H9 (cell line): ENCODE results near the gene PUM2. TPM values are rescaled to one million over a fixed set of nuclear protein-coding genes. Genes with fewer than 3 reads are reported as not detected.
A peak's percentile ranks its signal among the peaks of the same experiment; 100 is the strongest.

Experiments used
- DNase-seq: peaks from one replicate; pipeline ENCODE4 v3.0.0-alpha.2; 2017
- H2AFZ ChIP-seq: one replicate; pipeline ENCODE4 v1.6.1; 2013; ENCODE audit warnings: mild to moderate bottlenecking, low read length, control low read depth, moderate library complexity
- H2AK5ac ChIP-seq: 2 replicates; pipeline ENCODE4 v1.6.1; 2013; ENCODE audit warnings: low read length, control low read depth, mixed read lengths; ENCODE audit not compliant: insufficient read length
- H2BK120ac ChIP-seq: one replicate; pipeline ENCODE4 v1.6.1; 2013; ENCODE audit warnings: low read depth, mild to moderate bottlenecking, low read length, control low read depth, inconsistent platforms; ENCODE audit not compliant: poor library complexity, severe bottlenecking
- H2BK12ac ChIP-seq: 2 replicates; pipeline ENCODE4 v1.6.1; 2013; ENCODE audit warnings: low read length, control low read depth, mixed read lengths, low read depth; ENCODE audit not compliant: insufficient read length
- H2BK15ac ChIP-seq: 2 replicates; pipeline ENCODE4 v1.6.1; 2013; ENCODE audit warnings: low read depth, low read length, control low read depth
- H2BK20ac ChIP-seq: one replicate; pipeline ENCODE4 v1.6.1; 2013; ENCODE audit warnings: low read depth, mild to moderate bottlenecking, low read length, control low read depth, inconsistent platforms; ENCODE audit not compliant: poor library complexity, severe bottlenecking
- H2BK5ac ChIP-seq: 2 replicates; pipeline ENCODE4 v1.6.1; 2013; ENCODE audit warnings: low read length, control low read depth, mixed read lengths; ENCODE audit not compliant: insufficient read length
- H3K14ac ChIP-seq: 2 replicates; pipeline ENCODE4 v1.6.1; 2013; ENCODE audit warnings: low read length, control low read depth; ENCODE audit not compliant: insufficient read depth
- H3K18ac ChIP-seq: 2 replicates; pipeline ENCODE4 v1.6.1; 2013; ENCODE audit warnings: low read depth, mild to moderate bottlenecking, mixed read lengths, low read length, control low read depth; ENCODE audit not compliant: insufficient read length
- H3K23ac ChIP-seq: 2 replicates; pipeline ENCODE4 v1.6.1; 2013; ENCODE audit warnings: low read length, control low read depth, mixed read lengths, low read depth; ENCODE audit not compliant: insufficient read length
- H3K23me2 ChIP-seq: 2 replicates; pipeline ENCODE4 v1.6.1; 2013; ENCODE audit warnings: low read depth, mild to moderate bottlenecking, mixed read lengths, low read length, control low read depth; ENCODE audit not compliant: insufficient read length, poor library complexity, severe bottlenecking
- H3K27ac ChIP-seq: 2 replicates; pipeline ENCODE4 v1.5.1; 2013; ENCODE audit warnings: low read length, control low read depth, mixed read lengths, low read depth; ENCODE audit not compliant: insufficient read length
- H3K27me3 ChIP-seq: 2 replicates; pipeline ENCODE4 v1.6.1; 2013; ENCODE audit warnings: low read length, control low read depth, inconsistent platforms; ENCODE audit not compliant: insufficient read depth
- H3K4ac ChIP-seq: 2 replicates; pipeline ENCODE4 v1.6.1; 2013; ENCODE audit warnings: low read depth, mild to moderate bottlenecking, control low read depth, inconsistent platforms, low read length, moderate library complexity
- H3K4me1 ChIP-seq: 2 replicates; pipeline ENCODE4 v1.6.1; 2013; ENCODE audit warnings: low read length, control low read depth, inconsistent platforms; ENCODE audit not compliant: insufficient read depth
- H3K4me2 ChIP-seq: 2 replicates; pipeline ENCODE4 v1.6.1; 2013; ENCODE audit warnings: low read length, control low read depth, mixed read lengths; ENCODE audit not compliant: insufficient read length, insufficient read depth
- H3K56ac ChIP-seq: 2 replicates; pipeline ENCODE4 v1.6.1; 2013; ENCODE audit warnings: low read depth, mild to moderate bottlenecking, mixed read lengths, low read length, control low read depth; ENCODE audit not compliant: insufficient read length
- H3K79me1 ChIP-seq: 2 replicates; pipeline ENCODE4 v1.6.1; 2013; ENCODE audit warnings: low read depth, mild to moderate bottlenecking, moderate library complexity, low read length, control low read depth, inconsistent platforms; ENCODE audit not compliant: insufficient read depth, poor library complexity, severe bottlenecking
- H3K79me2 ChIP-seq: 2 replicates; pipeline ENCODE4 v1.6.1; 2013; ENCODE audit warnings: low read length, control low read depth, inconsistent platforms; ENCODE audit not compliant: insufficient read depth
- H3K9ac ChIP-seq: 2 replicates; pipeline ENCODE4 v1.6.1; 2013; ENCODE audit warnings: low read length, control low read depth, mixed read lengths; ENCODE audit not compliant: insufficient read length; ENCODE audit errors: extremely low read depth
- H3K9me3 ChIP-seq: one replicate; pipeline ENCODE4 v1.6.1; 2013; ENCODE audit warnings: low read depth, low read length, inconsistent platforms; ENCODE audit not compliant: control insufficient read depth
- H3T11ph ChIP-seq: one replicate; pipeline ENCODE4 v1.6.1; 2013; ENCODE audit warnings: mild to moderate bottlenecking, low read length, control low read depth, inconsistent platforms
- H4K20me1 ChIP-seq: one replicate; pipeline ENCODE4 v1.6.1; 2013; ENCODE audit not compliant: control insufficient read depth, insufficient read length, insufficient read depth
- H4K5ac ChIP-seq: 2 replicates; pipeline ENCODE4 v1.6.1; 2013; ENCODE audit warnings: low read depth, mild to moderate bottlenecking, mixed read lengths, low read length, control low read depth; ENCODE audit not compliant: insufficient read length
- H4K8ac ChIP-seq: replicated peaks from 2 replicates; pipeline ENCODE4 v1.6.1; 2013; ENCODE audit warnings: low read length, control low read depth, mixed read lengths, low read depth; ENCODE audit not compliant: insufficient read length
- H4K91ac ChIP-seq: 2 replicates; pipeline ENCODE4 v1.6.1; 2013; ENCODE audit warnings: low read depth, mild to moderate bottlenecking, moderate library complexity, mixed read lengths, low read length, control low read depth; ENCODE audit not compliant: insufficient read length
- H3K27ac Mint-ChIP-seq, 3 experiments: 2 replicates in 2 of 3; 3 replicates in 1 of 3; pipeline ENCODE4 v1.8.0; 2020 to 2021; ENCODE audit warnings: mixed read lengths in 3 of 3, mild to moderate bottlenecking in 1 of 3, moderate library complexity in 1 of 3
- H3K27me3 Mint-ChIP-seq: 2 replicates; pipeline ENCODE4 v1.8.0; 2021; ENCODE audit warnings: low read depth, mild to moderate bottlenecking, moderate library complexity, mixed read lengths
- H3K36me3 Mint-ChIP-seq, 3 experiments: 2 replicates in 2 of 3; 3 replicates in 1 of 3; pipeline ENCODE4 v1.8.0; 2020 to 2021; ENCODE audit warnings: low read depth in 3 of 3, mixed read lengths in 3 of 3; ENCODE audit not compliant: insufficient read depth in 1 of 3
- H3K4me1 Mint-ChIP-seq, 2 experiments: 2 replicates each; pipeline ENCODE4 v1.8.0; 2020; ENCODE audit warnings: mixed read lengths in 2 of 2
- H3K4me3 Mint-ChIP-seq, 2 experiments: 2 replicates in 1 of 2; 3 replicates in 1 of 2; pipeline ENCODE4 v1.8.0; 2020 to 2021; ENCODE audit warnings: mild to moderate bottlenecking in 2 of 2, mixed read lengths in 2 of 2, moderate library complexity in 1 of 2
- H3K9me3 Mint-ChIP-seq, 2 experiments: 2 replicates in 1 of 2; 3 replicates in 1 of 2; pipeline ENCODE4 v1.8.0; 2020; ENCODE audit warnings: mild to moderate bottlenecking in 2 of 2, mixed read lengths in 2 of 2, moderate library complexity in 1 of 2
- CTCF ChIP-seq: fragments of 200-600 bp; sonication (generic); conservative IDR thresholded peaks from 3 replicates; pipeline ENCODE4 v1.8.0; 2021; ENCODE audit warnings: antibody characterized with exemption, mild to moderate bottlenecking
- WGBS: extraction: QIAGEN DNeasy Blood & Tissue Kit; methylation state at CpG from one replicate; pipeline ENCODE4 v1.1.7; 2013; ENCODE audit warnings: missing lambda C conversion rate, low lambda C conversion rate, mixed read lengths; ENCODE audit not compliant: insufficient read length; ENCODE audit errors: extremely low coverage; 5-methylcytosine and 5-hydroxymethylcytosine counted together
- total RNA-seq: library from RNA; stranded (reverse); gene quantifications from 2 replicates; pipeline ENCODE4 v1.2.1, GENCODE V29; 2021

The PUM2 gene
- total RNA-seq, 1 experiment from 2014 or later = 96.6 TPM

- Histone ChIP-seq H2AFZ (no peak overlapping the region), H3K79me1 (peaks cover 23% of the 10 kb centered on the region), H3K56ac (no peak overlapping the region), H3K23me2 (no peaks in the 10 kb centered on the region), H3K18ac (no peak overlapping the region), H3K4ac (no peak overlapping the region), H2AK5ac (no peak overlapping the region), H3K9me3 (no peaks in the 10 kb centered on the region), H4K5ac (no peak overlapping the region), H2BK20ac (no peak overlapping the region), H3K9ac (no peak overlapping the region), H4K20me1 (no peaks in the 10 kb centered on the region), H2BK12ac (no peak overlapping the region), H2BK15ac (no peak overlapping the region), H3K27me3 (no peaks in the 10 kb centered on the region), H3K23ac (no peak overlapping the region), H2BK5ac (no peak overlapping the region), H3K79me2 (peaks cover 69% of the 10 kb centered on the region; the same call in 1 of the 2 replicates), H3K27ac (no peak overlapping the region), H3K4me1 (no peaks in the 10 kb centered on the region; the same call in 1 of the 2 replicates), H3T11ph (no peak overlapping the region), H2BK120ac (no peak overlapping the region), H3K4me2 (no peak overlapping the region), H4K8ac (no peak overlapping the region), H3K14ac (no peak overlapping the region), H4K91ac (no peak overlapping the region)
- Mint-ChIP-seq H3K4me1 (peaks cover 52 to 60% of the 10 kb centered on the region in 2 experiments), H3K9me3 (no peaks in the 10 kb centered on the region), H3K4me3 (no peak overlapping the region), H3K36me3 (peaks cover 7 to 22% (median 20%) of the 10 kb centered on the region in 3 experiments; a peak in 6 of 7 replicates), H3K27ac (peak overlapping the region in 2 of 3 experiments; percentile 65 to 86; a peak in 3 of 7 replicates), H3K27me3 (no peaks in the 10 kb centered on the region)
- no CpG with 5 or more reads among the region's 4 CpGs for WGBS
- DNase-seq = no peak
- no peak for TF ChIP-seq CTCF
These were observed 16.9 kb downstream of the PUM2 start for GRCh38 chr2:20333738-20334137.
